AG09319 (cell line): ENCODE measurements around the gene RAB40B.
"Not testable (repeated sequence)": the region's sequence is repeated elsewhere in the genome, so short reads cannot be mapped to it uniquely, and the experiment has no call there.

Source experiments
- DNase-seq: peaks from one replicate; pipeline ENCODE4 v3.0.0-alpha.2; 2010; ENCODE audit warnings: low read depth; ENCODE audit errors: extremely low read depth
- TF ChIP-seq, protein P1 (sequence below): IDR thresholded peaks from 2 replicates; pipeline ENCODE4 v1.5.1; 2011; ENCODE audit warnings: low read depth, mild to moderate bottlenecking, inconsistent platforms, low read length, moderate library complexity

The RAB40B gene

DNA sequence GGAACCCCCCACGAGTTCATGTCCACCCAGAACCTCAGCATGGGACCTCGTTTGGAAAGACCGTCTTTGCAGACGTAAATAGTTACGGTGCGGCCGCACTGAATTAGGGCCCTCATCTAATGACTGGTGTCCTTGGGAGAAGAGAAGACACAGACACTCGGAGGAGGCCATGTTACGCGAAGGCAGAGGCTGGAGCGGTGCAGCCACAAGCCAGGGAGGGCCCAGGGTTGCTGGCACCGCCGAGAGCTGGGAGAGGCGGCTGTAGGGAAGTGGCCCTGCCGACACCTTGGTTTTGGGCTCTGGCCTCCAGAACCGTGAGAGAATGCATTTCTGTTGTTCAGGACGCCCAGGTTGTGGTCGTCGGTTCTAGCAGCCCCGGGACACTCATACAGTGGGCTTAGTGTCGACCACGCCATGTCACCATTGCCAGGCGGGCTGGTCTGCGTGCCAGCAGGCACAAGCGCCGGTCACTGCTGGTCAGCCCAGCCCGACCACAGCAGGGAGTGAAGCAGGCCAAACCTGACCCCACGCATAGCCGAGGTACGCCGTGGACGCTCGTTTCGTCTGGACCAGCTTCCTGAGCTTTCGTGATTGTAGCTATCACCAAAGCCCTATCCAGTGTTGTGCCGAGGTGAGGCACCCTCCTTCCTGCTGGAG, 39.6 kb downstream of the RAB40B start:
- no peak for DNase-seq
- TF ChIP-seq, protein P1, sequence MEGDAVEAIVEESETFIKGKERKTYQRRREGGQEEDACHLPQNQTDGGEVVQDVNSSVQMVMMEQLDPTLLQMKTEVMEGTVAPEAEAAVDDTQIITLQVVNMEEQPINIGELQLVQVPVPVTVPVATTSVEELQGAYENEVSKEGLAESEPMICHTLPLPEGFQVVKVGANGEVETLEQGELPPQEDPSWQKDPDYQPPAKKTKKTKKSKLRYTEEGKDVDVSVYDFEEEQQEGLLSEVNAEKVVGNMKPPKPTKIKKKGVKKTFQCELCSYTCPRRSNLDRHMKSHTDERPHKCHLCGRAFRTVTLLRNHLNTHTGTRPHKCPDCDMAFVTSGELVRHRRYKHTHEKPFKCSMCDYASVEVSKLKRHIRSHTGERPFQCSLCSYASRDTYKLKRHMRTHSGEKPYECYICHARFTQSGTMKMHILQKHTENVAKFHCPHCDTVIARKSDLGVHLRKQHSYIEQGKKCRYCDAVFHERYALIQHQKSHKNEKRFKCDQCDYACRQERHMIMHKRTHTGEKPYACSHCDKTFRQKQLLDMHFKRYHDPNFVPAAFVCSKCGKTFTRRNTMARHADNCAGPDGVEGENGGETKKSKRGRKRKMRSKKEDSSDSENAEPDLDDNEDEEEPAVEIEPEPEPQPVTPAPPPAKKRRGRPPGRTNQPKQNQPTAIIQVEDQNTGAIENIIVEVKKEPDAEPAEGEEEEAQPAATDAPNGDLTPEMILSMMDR = no peak

DNA sequence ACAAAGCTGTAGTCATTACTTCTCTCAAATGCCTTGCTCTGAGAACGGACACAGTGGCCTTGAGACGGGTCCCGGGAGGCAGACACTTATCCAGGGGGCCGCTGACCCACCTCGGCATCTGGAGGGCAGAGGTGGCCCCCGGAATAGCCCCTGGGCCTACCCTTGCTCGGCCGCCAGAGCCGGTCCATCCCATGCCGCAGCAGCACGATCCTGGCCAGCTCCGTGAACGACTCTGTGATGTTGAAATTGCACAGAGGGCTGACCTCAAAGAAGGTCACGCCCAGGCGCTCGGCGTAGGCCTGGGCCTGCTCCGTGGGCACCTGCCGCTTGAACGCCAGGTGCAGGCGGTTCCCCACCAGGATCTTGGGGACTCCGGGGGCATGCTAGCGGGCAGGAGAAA, 40.2 kb downstream of the RAB40B start:
- TF ChIP-seq, protein P1 = no peak

DNA sequence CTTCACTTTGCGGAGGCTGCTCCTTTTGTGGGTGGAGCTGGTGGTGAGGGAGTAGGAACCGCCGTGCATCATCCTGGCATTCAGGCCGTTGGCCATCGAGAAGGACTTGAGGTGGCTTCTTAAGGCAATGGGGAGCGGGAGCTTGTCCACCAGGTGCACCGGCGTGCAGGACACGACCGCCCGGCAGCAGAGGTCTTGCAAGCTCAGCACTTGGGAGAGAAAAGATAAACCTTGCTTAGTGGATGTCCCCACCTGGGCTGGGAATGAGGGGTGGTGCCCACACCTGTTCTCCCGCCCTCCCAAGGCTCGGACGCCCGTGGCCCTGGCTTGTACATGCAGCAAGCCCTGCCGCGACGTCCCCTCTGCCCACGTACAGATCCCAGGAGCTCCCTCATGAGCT, 40.6 kb downstream of the RAB40B start:
- DNase-seq = no peak

More for the DNA sequence above, 40.2 kb downstream of the RAB40B start:
- DNase-seq = no peak

DNA sequence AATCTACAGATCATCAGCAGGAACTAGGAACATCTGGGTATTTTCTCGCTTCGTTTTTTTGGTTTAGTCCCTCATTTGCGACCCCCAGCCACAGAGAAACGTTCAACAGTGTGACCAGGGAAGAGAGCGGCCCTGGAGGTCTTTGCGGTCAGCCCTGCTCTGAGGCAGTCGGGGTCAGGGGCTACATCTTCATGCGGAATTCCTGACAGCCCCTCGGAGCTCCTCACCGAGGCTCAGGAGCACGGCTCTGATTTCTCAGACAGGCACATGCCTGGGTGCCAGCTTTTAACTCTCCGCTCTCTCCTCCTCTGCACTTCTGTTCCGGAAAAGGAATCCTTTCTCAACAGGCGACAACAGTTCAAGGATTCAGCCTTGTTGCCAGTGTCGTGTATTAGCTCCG, 42.2 kb downstream of the RAB40B start:
- TF ChIP-seq, protein P1 = no peak
- DNase-seq = no peak

More for the DNA sequence above, 40.6 kb downstream of the RAB40B start:
- TF ChIP-seq, protein P1 = no peak

DNA sequence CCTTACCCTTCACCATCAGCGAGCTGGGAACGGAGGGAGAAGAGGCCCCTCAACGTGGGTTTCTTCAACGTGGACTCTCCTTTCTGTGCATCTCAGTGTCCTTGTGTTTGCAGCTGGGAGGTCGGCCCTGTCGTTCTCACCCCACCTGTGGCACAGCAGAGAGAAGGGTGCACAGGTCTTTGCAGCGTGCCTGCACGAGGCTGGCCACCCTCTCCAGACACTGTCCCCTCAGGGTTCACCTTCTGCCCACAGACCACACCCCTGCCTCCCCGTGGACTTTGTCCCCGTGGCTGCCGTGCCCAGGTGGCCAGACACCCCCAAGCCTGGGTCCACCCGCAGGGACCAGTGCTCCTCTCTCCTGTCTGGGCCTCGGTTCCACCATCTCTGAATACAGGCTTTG, 43.0 kb downstream of the RAB40B start:
- TF ChIP-seq, protein P1 = no peak
- DNase-seq = no peak

DNA sequence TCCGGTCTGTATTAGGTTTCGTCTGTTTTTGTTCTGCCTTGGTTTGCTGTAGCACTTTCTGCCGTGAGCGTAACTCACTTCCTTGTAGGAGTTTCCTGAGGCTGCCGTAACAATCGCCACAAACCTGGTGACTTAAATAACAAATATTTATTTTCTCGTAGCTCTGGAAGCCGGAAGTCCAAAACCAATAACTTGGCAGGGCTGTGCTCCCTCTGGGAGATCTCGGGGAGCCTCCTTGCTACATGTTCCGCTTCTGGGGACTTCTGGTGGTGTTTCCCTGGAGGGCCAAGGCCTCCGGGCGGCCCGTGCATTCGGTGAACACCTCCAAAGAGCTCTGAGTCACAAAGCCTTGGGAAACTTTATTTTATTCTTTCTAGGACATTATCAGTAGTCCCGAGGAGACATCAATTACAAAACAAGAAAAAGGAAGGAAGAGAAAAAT, 43.4 kb downstream of the RAB40B start:
- DNase-seq = no peak
- TF ChIP-seq, protein P1 = no peak

DNA sequence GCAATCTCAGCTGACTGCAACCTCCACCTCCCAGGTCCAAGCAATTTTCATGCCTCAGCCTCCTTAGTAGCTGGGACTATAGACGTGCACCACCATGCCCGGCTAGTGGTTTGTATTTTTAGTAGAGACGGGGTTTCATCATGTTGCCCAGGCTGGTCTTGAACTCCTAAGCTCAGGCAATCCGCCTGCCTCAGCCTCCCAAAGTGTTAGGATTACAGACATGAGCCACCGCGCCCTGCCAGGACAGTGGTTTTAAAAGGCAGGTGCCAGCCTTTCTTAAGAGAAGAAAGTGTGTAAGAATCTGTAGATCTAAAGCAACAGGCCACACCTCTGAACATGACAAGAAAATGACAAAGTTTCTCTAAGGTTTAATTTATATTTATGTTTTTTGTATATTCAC, 43.9 kb downstream of the RAB40B start:
- DNase-seq = not testable (repeated sequence)
